GM12878 (cell line): ENCODE results near the gene ARMH1. TPM values are rescaled to one million over a fixed set of nuclear protein-coding genes. Genes with fewer than 3 reads are reported as not detected.
A peak's percentile ranks its signal among the peaks of the same experiment; 100 is the strongest.

Source experiments
- ASH2L ChIP-seq: fragments of 300-600, 200-600 bp; sonication (generic); IDR thresholded peaks from 2 replicates; pipeline ENCODE4 v1.6.1; 2017; ENCODE audit warnings: low read depth, mild to moderate bottlenecking, borderline replicate concordance
- DPF2 ChIP-seq: fragments of 450-650 bp; IDR thresholded peaks from 2 replicates; pipeline ENCODE4 v1.6.1; 2017; ENCODE audit warnings: mild to moderate bottlenecking
- EGR1 ChIP-seq, 2 experiments: IDR thresholded peaks; 1 replicate in 1 of 2; 2 replicates in 1 of 2; pipeline ENCODE4 v1.6.1; 2011 to 2012; ENCODE audit warnings: low read depth in 2 of 2, low read length in 2 of 2, borderline replicate concordance in 1 of 2, mild to moderate bottlenecking in 1 of 2, moderate library complexity in 1 of 2
- FOXM1 ChIP-seq: IDR thresholded peaks from 2 replicates; pipeline ENCODE4 v1.6.1; 2012; ENCODE audit warnings: low read depth, mild to moderate bottlenecking, inconsistent platforms, low read length, moderate library complexity
- HDAC6 ChIP-seq: fragments of 200-600 bp; sonication (generic); IDR thresholded peaks from one replicate; pipeline ENCODE4 v1.8.0; 2017; ENCODE audit warnings: antibody characterized with exemption; ENCODE audit not compliant: unreplicated experiment
- HDGF ChIP-seq: fragments of 450-650 bp; IDR thresholded peaks from 2 replicates; pipeline ENCODE4 v1.6.1; 2016; ENCODE audit warnings: antibody characterized with exemption
- IRF3 ChIP-seq: fragments of 450-650 bp; IDR thresholded peaks from 2 replicates; pipeline ENCODE4 v1.6.1; 2014; ENCODE audit warnings: mild to moderate bottlenecking
- MXI1 ChIP-seq: fragments of 150-350 bp; IDR thresholded peaks from 2 replicates; pipeline ENCODE4 v1.6.1; 2011; ENCODE audit warnings: low read depth, mild to moderate bottlenecking, inconsistent platforms, low read length, improper control_type of control experiment
- NFIC ChIP-seq: IDR thresholded peaks from 2 replicates; pipeline ENCODE4 v1.6.1; 2012; ENCODE audit warnings: low read depth, mild to moderate bottlenecking, inconsistent platforms, low read length, moderate library complexity
- NFXL1 ChIP-seq: fragments of 450-650 bp; IDR thresholded peaks from 2 replicates; pipeline ENCODE4 v1.6.1; 2017; ENCODE audit warnings: antibody characterized with exemption, mild to moderate bottlenecking, borderline replicate concordance
- NFYA ChIP-seq: IDR thresholded peaks from 2 replicates; pipeline ENCODE4 v1.6.1; 2011; ENCODE audit warnings: low read depth, mild to moderate bottlenecking, low read length, improper control_type of control experiment, borderline replicate concordance
- PAX8 ChIP-seq: fragments of 450-650 bp; IDR thresholded peaks from 2 replicates; pipeline ENCODE4 v1.6.1; 2017; ENCODE audit warnings: mild to moderate bottlenecking, moderate library complexity
- TBL1XR1 ChIP-seq: IDR thresholded peaks from 2 replicates; pipeline ENCODE4 v1.6.1; 2012; ENCODE audit warnings: low read depth, low read length, improper control_type of control experiment
- YBX1 ChIP-seq: fragments of 450-650 bp; IDR thresholded peaks from 2 replicates; pipeline ENCODE4 v1.6.1; 2016; ENCODE audit warnings: antibody characterized with exemption
- YY1 ChIP-seq: IDR thresholded peaks from 2 replicates; pipeline ENCODE4 v1.6.1; 2011; ENCODE audit warnings: low read depth, mild to moderate bottlenecking, low read length
- ZBED1 ChIP-seq: IDR thresholded peaks from 2 replicates; pipeline ENCODE4 v1.6.1; 2016; ENCODE audit warnings: borderline replicate concordance
- ZNF384 ChIP-seq: IDR thresholded peaks from 2 replicates; pipeline ENCODE4 v1.6.1; 2012; ENCODE audit warnings: low read depth, mild to moderate bottlenecking, low read length, improper control_type of control experiment, borderline replicate concordance
- polyA plus RNA-seq, 11 experiments: library from polyadenylated mRNA; depleted of rRNA in 4 of 11; unstranded in 6 of 11; stranded (reverse) in 5 of 11; fragments of >200 nt; fragmentation: Nextera tagmentation in 4 of 11; fragmentation: Illumina TruSeq in 1 of 11; extraction: Ambion mirVana in 4 of 11; extraction: Trizol in 1 of 11; gene quantifications; 1 replicate in 1 of 11; 2 replicates in 10 of 11; pipeline versions ENCODE4 v1.2.1 to v1.2.3, GENCODE V29; 2011 to 2016; ENCODE audit warnings: inconsistent platforms in 2 of 11, missing spikeins in 2 of 11, low read depth in 1 of 11
- total RNA-seq, 4 experiments: library from RNA; depleted of rRNA in 3 of 4; stranded (reverse); fragments of >200 nt in 3 of 4; fragmentation: Illumina TruSeq in 1 of 4; extraction: Trizol in 1 of 4; gene quantifications; 2 replicates each; pipeline versions ENCODE4 v1.2.1 to v1.2.3, GENCODE V29; 2013 to 2021
- TF ChIP-seq, protein P1 (sequence below): IDR thresholded peaks from 2 replicates; pipeline ENCODE4 v1.6.1; 2011; ENCODE audit warnings: borderline replicate concordance, low read depth, mild to moderate bottlenecking, moderate library complexity, mixed read lengths, low read length; ENCODE audit not compliant: insufficient read depth; ENCODE audit errors: extremely low read length
- TF ChIP-seq, protein P2 (sequence below): IDR thresholded peaks from 2 replicates; pipeline ENCODE4 v1.6.1; 2012; ENCODE audit warnings: low read depth, low read length, improper control_type of control experiment
- TF ChIP-seq, protein P3 (sequence below): fragments of 450-650 bp; IDR thresholded peaks from 2 replicates; pipeline ENCODE4 v1.6.1; 2018; ENCODE audit warnings: borderline replicate concordance, mild to moderate bottlenecking; ENCODE audit not compliant: partially characterized antibody
- TF ChIP-seq, protein P4 (sequence below): IDR thresholded peaks from 2 replicates; pipeline ENCODE4 v1.6.1; 2011; ENCODE audit warnings: low read depth, mild to moderate bottlenecking, low read length, moderate library complexity, borderline replicate concordance; ENCODE audit errors: extremely low read depth

Gene ARMH1
- total and polyA plus RNA-seq, 10 of the 15 experiments (the other 5 are each of a cell fraction or from before 2014, with no cell fraction given) = 0.93 to 43.9 (median 8.2) TPM

GRCh38 chr1:44631647-44632539 is 42.6 kb upstream of the ARMH1 start (continued):
- TF ChIP-seq, protein P1, sequence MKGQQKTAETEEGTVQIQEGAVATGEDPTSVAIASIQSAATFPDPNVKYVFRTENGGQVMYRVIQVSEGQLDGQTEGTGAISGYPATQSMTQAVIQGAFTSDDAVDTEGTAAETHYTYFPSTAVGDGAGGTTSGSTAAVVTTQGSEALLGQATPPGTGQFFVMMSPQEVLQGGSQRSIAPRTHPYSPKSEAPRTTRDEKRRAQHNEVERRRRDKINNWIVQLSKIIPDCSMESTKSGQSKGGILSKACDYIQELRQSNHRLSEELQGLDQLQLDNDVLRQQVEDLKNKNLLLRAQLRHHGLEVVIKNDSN = peak; percentile 89
- TF ChIP-seq, protein P2, sequence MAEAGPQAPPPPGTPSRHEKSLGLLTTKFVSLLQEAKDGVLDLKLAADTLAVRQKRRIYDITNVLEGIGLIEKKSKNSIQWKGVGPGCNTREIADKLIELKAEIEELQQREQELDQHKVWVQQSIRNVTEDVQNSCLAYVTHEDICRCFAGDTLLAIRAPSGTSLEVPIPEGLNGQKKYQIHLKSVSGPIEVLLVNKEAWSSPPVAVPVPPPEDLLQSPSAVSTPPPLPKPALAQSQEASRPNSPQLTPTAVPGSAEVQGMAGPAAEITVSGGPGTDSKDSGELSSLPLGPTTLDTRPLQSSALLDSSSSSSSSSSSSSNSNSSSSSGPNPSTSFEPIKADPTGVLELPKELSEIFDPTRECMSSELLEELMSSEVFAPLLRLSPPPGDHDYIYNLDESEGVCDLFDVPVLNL = no peak
- TF ChIP-seq ASH2L = peak; percentile 91; the same call in 1 of the 2 replicates
- TF ChIP-seq MXI1 = peak; percentile 80
- TF ChIP-seq HDGF = peak; percentile 85
- TF ChIP-seq, protein P3, sequence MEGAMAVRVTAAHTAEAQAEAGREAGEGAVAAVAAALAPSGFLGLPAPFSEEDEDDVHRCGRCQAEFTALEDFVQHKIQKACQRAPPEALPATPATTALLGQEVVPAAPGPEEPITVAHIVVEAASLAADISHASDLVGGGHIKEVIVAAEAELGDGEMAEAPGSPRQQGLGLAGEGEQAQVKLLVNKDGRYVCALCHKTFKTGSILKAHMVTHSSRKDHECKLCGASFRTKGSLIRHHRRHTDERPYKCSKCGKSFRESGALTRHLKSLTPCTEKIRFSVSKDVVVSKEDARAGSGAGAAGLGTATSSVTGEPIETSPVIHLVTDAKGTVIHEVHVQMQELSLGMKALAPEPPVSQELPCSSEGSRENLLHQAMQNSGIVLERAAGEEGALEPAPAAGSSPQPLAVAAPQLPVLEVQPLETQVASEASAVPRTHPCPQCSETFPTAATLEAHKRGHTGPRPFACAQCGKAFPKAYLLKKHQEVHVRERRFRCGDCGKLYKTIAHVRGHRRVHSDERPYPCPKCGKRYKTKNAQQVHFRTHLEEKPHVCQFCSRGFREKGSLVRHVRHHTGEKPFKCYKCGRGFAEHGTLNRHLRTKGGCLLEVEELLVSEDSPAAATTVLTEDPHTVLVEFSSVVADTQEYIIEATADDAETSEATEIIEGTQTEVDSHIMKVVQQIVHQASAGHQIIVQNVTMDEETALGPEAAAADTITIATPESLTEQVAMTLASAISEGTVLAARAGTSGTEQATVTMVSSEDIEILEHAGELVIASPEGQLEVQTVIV = peak; percentile 77
- peak; percentile 70 for TF ChIP-seq TBL1XR1
- peak; percentile 98 for TF ChIP-seq YY1
- no peak for TF ChIP-seq ZBED1
- TF ChIP-seq NFYA = no peak
- TF ChIP-seq YBX1 = no peak
- TF ChIP-seq NFIC = no peak
- no peak for TF ChIP-seq IRF3
- no peak for TF ChIP-seq PAX8
- peak in 1 of 2 experiments; percentile 95; a peak in 2 of 3 replicates for TF ChIP-seq EGR1 (IDR thresholded peaks at IDR 0.05; ENCODE audit: borderline replicate concordance in 1 of 2, low read depth in 2 of 2, low read length in 2 of 2)
- peak; percentile 68 for TF ChIP-seq HDAC6
- no peak for TF ChIP-seq FOXM1
- no peak for TF ChIP-seq ZNF384
- TF ChIP-seq NFXL1 = peak; percentile 81; the same call in 1 of the 2 replicates
- TF ChIP-seq, protein P4, sequence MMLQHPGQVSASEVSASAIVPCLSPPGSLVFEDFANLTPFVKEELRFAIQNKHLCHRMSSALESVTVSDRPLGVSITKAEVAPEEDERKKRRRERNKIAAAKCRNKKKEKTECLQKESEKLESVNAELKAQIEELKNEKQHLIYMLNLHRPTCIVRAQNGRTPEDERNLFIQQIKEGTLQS = peak; percentile 50; the same call in 1 of the 2 replicates
- TF ChIP-seq DPF2 = peak; percentile 92
